ENCODE data around the gene CIAO1. TPM values are rescaled to one million over a fixed set of nuclear protein-coding genes. Genes with fewer than 3 reads are reported as not detected.

CIAO1 gene
- total RNA-seq, 1 experiment from 2014 or later = 85.3 TPM

DNA sequence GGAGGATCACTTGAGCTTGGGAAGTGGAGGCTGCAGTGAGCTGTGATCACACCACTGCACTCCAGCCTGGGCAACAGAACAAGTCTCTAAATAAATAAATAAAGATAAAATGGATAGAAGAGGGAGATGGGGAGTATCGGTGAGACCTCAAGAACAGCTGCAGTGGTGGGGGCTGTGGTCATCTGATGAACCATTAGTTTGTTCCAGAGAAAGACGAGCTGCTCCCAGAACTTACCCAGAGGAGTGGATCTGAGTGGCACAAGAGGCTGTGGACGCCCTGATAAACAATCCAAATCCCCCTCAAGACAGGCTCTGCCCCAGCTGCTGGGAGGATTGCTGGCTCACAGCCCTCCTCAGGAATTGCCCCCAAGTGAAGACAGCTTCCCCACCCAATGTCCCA lies 26.9 kb upstream of the CIAO1 start:
- BruUV-seq (replicated peaks) = no TSS peak
- Histone ChIP-seq H3K27me3 (ENCODE audit: insufficient read depth, low read depth) (no peaks in the 10 kb centered on the region), H3K4me1 (replicated peaks; ENCODE audit: insufficient read depth) (no peaks in the 10 kb centered on the region), H3K79me2 (ENCODE audit: low read depth) (no peaks in the 10 kb centered on the region), H3K4me3 (no peak overlapping the region), H3K4me2 (no peak overlapping the region), H4K20me1 (ENCODE audit: insufficient read depth) (no peaks in the 10 kb centered on the region), H3K27ac (no peak overlapping the region), H3K9me2 (ENCODE audit: insufficient read depth) (no peaks in the 10 kb centered on the region), H3F3A (ENCODE audit: insufficient read depth, low read depth) (peaks cover 12% of the 10 kb centered on the region), H3K9me3 (ENCODE audit: insufficient read depth, low read depth) (no peaks in the 10 kb centered on the region), H2AFZ (no peak overlapping the region), H3K36me3 (ENCODE audit: low read depth) (no peaks in the 10 kb centered on the region)
- DNase-seq = no peak
- CTCF ChIA-PET = no interaction called here
- intact Hi-C loops (cut with micrococcal nuclease; ENCODE audit: unreplicated experiment) = no loop called here
- POLR2A ChIA-PET (ENCODE audit: unreplicated experiment) = no interaction called here
- TF ChIP-seq EZH2 (IDR thresholded peaks at IDR 0.05; ENCODE audit: low read depth) = no peak
- TF ChIP-seq, protein P1, sequence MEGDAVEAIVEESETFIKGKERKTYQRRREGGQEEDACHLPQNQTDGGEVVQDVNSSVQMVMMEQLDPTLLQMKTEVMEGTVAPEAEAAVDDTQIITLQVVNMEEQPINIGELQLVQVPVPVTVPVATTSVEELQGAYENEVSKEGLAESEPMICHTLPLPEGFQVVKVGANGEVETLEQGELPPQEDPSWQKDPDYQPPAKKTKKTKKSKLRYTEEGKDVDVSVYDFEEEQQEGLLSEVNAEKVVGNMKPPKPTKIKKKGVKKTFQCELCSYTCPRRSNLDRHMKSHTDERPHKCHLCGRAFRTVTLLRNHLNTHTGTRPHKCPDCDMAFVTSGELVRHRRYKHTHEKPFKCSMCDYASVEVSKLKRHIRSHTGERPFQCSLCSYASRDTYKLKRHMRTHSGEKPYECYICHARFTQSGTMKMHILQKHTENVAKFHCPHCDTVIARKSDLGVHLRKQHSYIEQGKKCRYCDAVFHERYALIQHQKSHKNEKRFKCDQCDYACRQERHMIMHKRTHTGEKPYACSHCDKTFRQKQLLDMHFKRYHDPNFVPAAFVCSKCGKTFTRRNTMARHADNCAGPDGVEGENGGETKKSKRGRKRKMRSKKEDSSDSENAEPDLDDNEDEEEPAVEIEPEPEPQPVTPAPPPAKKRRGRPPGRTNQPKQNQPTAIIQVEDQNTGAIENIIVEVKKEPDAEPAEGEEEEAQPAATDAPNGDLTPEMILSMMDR (conservative IDR thresholded peaks at IDR 0.05) = no peak

DNA sequence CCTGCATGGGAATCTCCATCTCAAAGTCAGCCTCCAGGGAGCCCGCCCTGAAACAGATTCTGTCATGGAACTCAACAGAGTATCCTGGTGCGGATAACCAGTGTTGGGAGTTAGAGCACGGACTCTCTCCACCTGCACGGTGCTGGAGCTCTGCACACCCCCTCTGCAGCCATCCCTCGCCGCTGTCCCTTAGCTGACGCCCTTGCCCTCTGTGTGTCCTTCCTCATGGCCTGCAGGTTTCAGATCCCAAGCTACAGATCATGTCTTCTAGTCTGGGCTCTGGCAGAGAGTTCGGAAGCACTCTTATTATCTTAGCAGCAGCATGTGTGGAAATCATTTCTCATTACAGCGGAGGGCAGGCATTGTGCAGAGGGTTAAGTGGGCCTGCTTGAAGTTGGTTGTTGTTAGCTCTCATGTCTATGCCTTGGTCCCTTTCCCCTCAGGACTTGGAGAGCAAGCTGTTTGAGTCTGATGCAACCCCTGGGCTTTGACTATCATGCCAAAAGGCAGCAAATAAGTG lies 26.2 kb upstream of the CIAO1 start:
- Histone ChIP-seq H4K20me1 (ENCODE audit: insufficient read depth) (no peaks in the 10 kb centered on the region), H3K9me2 (ENCODE audit: insufficient read depth) (no peaks in the 10 kb centered on the region), H3F3A (ENCODE audit: insufficient read depth, low read depth) (peaks cover 12% of the 10 kb centered on the region), H3K9me3 (ENCODE audit: insufficient read depth, low read depth) (no peaks in the 10 kb centered on the region), H3K27me3 (ENCODE audit: insufficient read depth, low read depth) (no peaks in the 10 kb centered on the region), H3K27ac (no peak overlapping the region), H3K36me3 (ENCODE audit: low read depth) (no peaks in the 10 kb centered on the region), H3K4me3 (no peak overlapping the region), H3K4me2 (no peak overlapping the region), H2AFZ (no peak overlapping the region), H3K79me2 (ENCODE audit: low read depth) (no peaks in the 10 kb centered on the region), H3K4me1 (replicated peaks; ENCODE audit: insufficient read depth) (no peaks in the 10 kb centered on the region)
- no TSS peak for BruUV-seq (replicated peaks)
- CTCF ChIA-PET = no interaction called here
- no peak for DNase-seq
- intact Hi-C loops (cut with micrococcal nuclease; ENCODE audit: unreplicated experiment) = no loop called here
- TF ChIP-seq EZH2 (IDR thresholded peaks at IDR 0.05; ENCODE audit: low read depth) = no peak
- TF ChIP-seq, protein P1 (conservative IDR thresholded peaks at IDR 0.05) = no peak
- POLR2A ChIA-PET (ENCODE audit: unreplicated experiment) = interaction anchor here (0.7 kb wide), 1 partner anchor 24 kb away, joined by 9 read pairs; no protein-coding TSS in a partner anchor

DNA sequence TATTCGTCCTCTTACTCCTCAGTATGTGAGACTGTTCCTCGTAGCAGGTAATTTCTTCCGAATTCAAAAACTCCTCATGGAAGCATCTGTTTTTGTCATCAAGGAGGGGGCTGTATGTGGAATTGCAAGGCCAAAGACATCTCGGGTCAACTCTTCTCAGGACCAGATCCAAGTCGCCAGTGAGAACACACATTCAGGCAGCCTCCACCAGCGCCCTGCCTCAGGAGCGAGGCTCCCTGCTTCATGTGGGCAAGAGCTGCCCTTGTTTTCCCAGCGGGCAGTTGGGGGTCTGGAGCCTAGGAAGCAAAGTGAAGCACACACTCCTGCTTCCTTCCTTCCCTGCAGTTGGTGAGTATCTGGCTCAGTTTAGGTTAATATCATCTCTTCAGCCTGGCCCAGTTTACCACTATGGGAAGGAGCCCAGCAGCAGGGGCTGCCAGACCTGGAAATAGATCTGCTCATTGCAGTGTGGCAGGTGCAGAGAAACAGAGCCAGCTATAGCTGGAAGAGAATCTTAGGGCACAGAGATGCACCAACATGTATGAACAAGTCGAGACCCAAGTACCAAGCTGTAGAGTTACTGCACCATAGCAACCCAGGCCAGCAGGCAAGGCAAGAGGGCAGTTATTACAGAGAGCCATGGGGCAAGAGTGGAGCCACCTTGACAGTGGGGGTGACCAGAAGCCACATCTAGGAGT lies 25.5 kb upstream of the CIAO1 start:
- intact Hi-C loops (cut with micrococcal nuclease; ENCODE audit: unreplicated experiment) = no loop called here
- H3K27me3 ChIP-seq (ENCODE audit: insufficient read depth, low read depth) = no peaks in the 10 kb centered on the region
- TF ChIP-seq, protein P1 (conservative IDR thresholded peaks at IDR 0.05) = no peak
- TF ChIP-seq EZH2 (IDR thresholded peaks at IDR 0.05; ENCODE audit: low read depth) = no peak
- no peak overlapping the region for H2AFZ ChIP-seq
- H3K79me2 ChIP-seq (ENCODE audit: low read depth) = no peaks in the 10 kb centered on the region
- H3K9me3 ChIP-seq (ENCODE audit: insufficient read depth, low read depth) = no peaks in the 10 kb centered on the region
- no peaks in the 10 kb centered on the region for H4K20me1 ChIP-seq (ENCODE audit: insufficient read depth)
- CTCF ChIA-PET = no interaction called here
- H3K4me1 ChIP-seq (replicated peaks; ENCODE audit: insufficient read depth) = no peaks in the 10 kb centered on the region
- BruUV-seq (replicated peaks) = no TSS peak
- peaks cover 12% of the 10 kb centered on the region for H3F3A ChIP-seq (ENCODE audit: insufficient read depth, low read depth)
- H3K27ac ChIP-seq = no peak overlapping the region
- no peak for DNase-seq
- H3K4me3 ChIP-seq = no peak overlapping the region
- no peaks in the 10 kb centered on the region for H3K36me3 ChIP-seq (ENCODE audit: low read depth)
- no peak overlapping the region for H3K4me2 ChIP-seq
- H3K9me2 ChIP-seq (ENCODE audit: insufficient read depth) = no peaks in the 10 kb centered on the region
- POLR2A ChIA-PET (ENCODE audit: unreplicated experiment) = interaction anchor here (0.7 kb wide), 1 partner anchor 23 kb away, joined by 9 read pairs; no protein-coding TSS in a partner anchor

Measured in PC-9 (cell line).